Measurements from ENCODE around the gene SPTLC2. TPM values are rescaled to one million over a fixed set of nuclear protein-coding genes. Genes with fewer than 3 reads are reported as not detected.

SPTLC2 gene
- total and polyA plus RNA-seq, 10 donors = 7.0 to 103 (median 69.5) TPM

GRCh38 chr14:77498984-77499527 lies 117.4 kb downstream of the SPTLC2 start:
- TF ChIP-seq POLR2A (IDR thresholded peaks at IDR 0.05) (no peak), POLR2AphosphoS5 (IDR thresholded peaks at IDR 0.05) (no peak)
- TF ChIP-seq, protein P1, sequence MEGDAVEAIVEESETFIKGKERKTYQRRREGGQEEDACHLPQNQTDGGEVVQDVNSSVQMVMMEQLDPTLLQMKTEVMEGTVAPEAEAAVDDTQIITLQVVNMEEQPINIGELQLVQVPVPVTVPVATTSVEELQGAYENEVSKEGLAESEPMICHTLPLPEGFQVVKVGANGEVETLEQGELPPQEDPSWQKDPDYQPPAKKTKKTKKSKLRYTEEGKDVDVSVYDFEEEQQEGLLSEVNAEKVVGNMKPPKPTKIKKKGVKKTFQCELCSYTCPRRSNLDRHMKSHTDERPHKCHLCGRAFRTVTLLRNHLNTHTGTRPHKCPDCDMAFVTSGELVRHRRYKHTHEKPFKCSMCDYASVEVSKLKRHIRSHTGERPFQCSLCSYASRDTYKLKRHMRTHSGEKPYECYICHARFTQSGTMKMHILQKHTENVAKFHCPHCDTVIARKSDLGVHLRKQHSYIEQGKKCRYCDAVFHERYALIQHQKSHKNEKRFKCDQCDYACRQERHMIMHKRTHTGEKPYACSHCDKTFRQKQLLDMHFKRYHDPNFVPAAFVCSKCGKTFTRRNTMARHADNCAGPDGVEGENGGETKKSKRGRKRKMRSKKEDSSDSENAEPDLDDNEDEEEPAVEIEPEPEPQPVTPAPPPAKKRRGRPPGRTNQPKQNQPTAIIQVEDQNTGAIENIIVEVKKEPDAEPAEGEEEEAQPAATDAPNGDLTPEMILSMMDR (IDR thresholded peaks at IDR 0.05 in 8 of 11, conservative IDR thresholded peaks at IDR 0.05 in 3 of 11) = no peak
- Histone ChIP-seq H3K9me3 (peaks cover 0 to 11% (median 10%) of the 10 kb centered on the region in 8 donors), H3K27ac (no peak overlapping the region), H3K36me3 (no peaks in the 10 kb centered on the region), H3K4me1 (peaks cover 6 to 22% (median 19%) of the 10 kb centered on the region in 6 donors), H3K27me3 (replicated peaks in 1 of 7) (peaks cover 4 to 56% (median 26%) of the 10 kb centered on the region in 7 donors), H3K4me3 (peak overlapping the region; percentile 43 to 74 (median 60))
- no peak for DNase-seq
- intact Hi-C loops (cut with DNase I; ENCODE audit: low total_unique reads) = no loop called here
- 0 to 7% (median 3%) methylated on average over 24 to 53 of the region's 53 CpGs for WGBS, 5 donors

GRCh38 chr14:77498120-77498979 lies 118.1 kb downstream of the SPTLC2 start, which contains the start of gene ISM2:
Gene ISM2 (minus strand): TSS chr14:77498816. CDS start chr14:77498793, 23 bp downstream.
- Histone ChIP-seq H3K27ac (no peak within 1 kb of the TSS), H3K9me3 (peaks cover 0 to 4% (median 3%) of the 10 kb centered on the region in 8 donors), H3K4me1 (peaks cover 6 to 22% (median 19%) of the 10 kb centered on the region in 6 donors), H3K4me3 (peak within 1 kb of the TSS; percentile 43 to 74 (median 60)), H3K36me3 (no peaks in the 10 kb centered on the region), H3K27me3 (replicated peaks in 1 of 7) (peaks cover 4 to 56% (median 26%) of the 10 kb centered on the region in 7 donors)
- peak; percentile 85 for DNase-seq
- 2 to 6% (median 3%) methylated on average over 12 to 104 of the region's 104 CpGs for whole genome bisulfite sequencing, 5 donors
- peak in 2 of 3 donors; percentile 24 to 29 for TF ChIP-seq POLR2AphosphoS5 (IDR thresholded peaks at IDR 0.05)
- TF ChIP-seq, protein P1 (IDR thresholded peaks at IDR 0.05 in 8 of 11, conservative IDR thresholded peaks at IDR 0.05 in 3 of 11) = no peak
- intact Hi-C loops (cut with DNase I; ENCODE audit: low total_unique reads) = no loop called here

DNA sequence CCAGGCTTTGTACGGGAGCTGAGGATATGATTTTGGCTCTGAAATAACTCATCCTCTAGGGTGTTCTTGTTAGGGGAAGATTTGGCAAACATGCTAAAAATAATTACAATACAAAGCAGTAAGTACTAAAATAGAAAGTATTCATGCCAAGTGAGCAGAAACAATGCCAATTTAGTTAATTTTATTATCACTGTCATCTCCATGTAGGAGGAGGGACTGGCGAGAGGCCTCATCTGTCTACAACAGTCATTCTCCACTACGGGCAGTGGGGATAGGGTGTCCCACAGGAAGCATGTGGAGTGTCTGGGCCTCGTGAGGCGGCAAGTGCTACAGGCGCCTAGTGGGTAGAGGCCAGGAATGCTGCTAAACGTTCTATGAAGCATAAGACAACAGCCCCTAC lies 121.1 kb downstream of the SPTLC2 start:
- DNase-seq = no peak
- H3K36me3 ChIP-seq = no peaks in the 10 kb centered on the region
- intact Hi-C loops (cut with DNase I; ENCODE audit: low total_unique reads) = no loop called here

More for the DNA sequence above, 121.1 kb downstream of the SPTLC2 start:
- H3K27me3 ChIP-seq (replicated peaks in 1 of 7) = peaks cover 4 to 50% (median 26%) of the 10 kb centered on the region in 7 donors
- H3K4me1 ChIP-seq = peaks cover 6 to 22% (median 19%) of the 10 kb centered on the region in 6 donors
- no peak overlapping the region for H3K4me3 ChIP-seq
- TF ChIP-seq, protein P1 (IDR thresholded peaks at IDR 0.05 in 8 of 11, conservative IDR thresholded peaks at IDR 0.05 in 3 of 11) = no peak
- no peak for TF ChIP-seq POLR2A (IDR thresholded peaks at IDR 0.05)
- TF ChIP-seq POLR2AphosphoS5 (IDR thresholded peaks at IDR 0.05) = no peak
- no peaks in the 10 kb centered on the region for H3K9me3 ChIP-seq
- WGBS, 5 donors = 51 to 64% (median 57%) methylated on average over 7 of the region's 7 CpGs
- no peak overlapping the region for H3K27ac ChIP-seq

Measured in spleen (tissue), 11 donors.